ENCODE data around the gene NPHP4.

The NPHP4 gene

GRCh38 chr1:5982868-5983267 is 9.4 kb downstream of the NPHP4 start:
- Histone ChIP-seq H3K9me3 (no peaks in the 10 kb centered on the region), H3K4me1 (0 out of 2 replicates have a peak, but pooled peaks cover 3% of the 10 kb centered on the region), H3K36me3 (replicated peaks) (no peaks in the 10 kb centered on the region; the same call in 1 of the 2 replicates), H3K27me3 (ENCODE audit: low read depth) (no peaks in the 10 kb centered on the region), H3K4me3 (no peak overlapping the region)
- DNase-seq (ENCODE audit: low spot score in 2 of 2), result no peak
- in situ Hi-C loops (cut with MboI; ENCODE audit: low sequenced_read_pairs), result no loop called here

GRCh38 chr1:5982276-5982675 is 9.9 kb downstream of the NPHP4 start:
- H3K9me3 ChIP-seq, result no peaks in the 10 kb centered on the region

GRCh38 chr1:5981009-5981380 is 11.2 kb downstream of the NPHP4 start:
- in situ Hi-C loops (cut with MboI; ENCODE audit: low sequenced_read_pairs), result no loop called here
- peaks cover 4% of the 10 kb centered on the region; the same call in 1 of the 2 replicates for H3K36me3 ChIP-seq (replicated peaks)

More at GRCh38 chr1:5982276-5982675, 9.9 kb downstream of the NPHP4 start:
- peaks cover 2% of the 10 kb centered on the region; the same call in 1 of the 2 replicates for H3K36me3 ChIP-seq (replicated peaks)
- no peak overlapping the region for H3K4me3 ChIP-seq
- in situ Hi-C loops (cut with MboI; ENCODE audit: low sequenced_read_pairs), result no loop called here
- no peaks in the 10 kb centered on the region for H3K27me3 ChIP-seq (ENCODE audit: low read depth)
- no peak for DNase-seq (ENCODE audit: low spot score in 2 of 2)
- 0 out of 2 replicates have a peak, but pooled peaks cover 3% of the 10 kb centered on the region for H3K4me1 ChIP-seq

GRCh38 chr1:5980314-5981008 is 11.8 kb downstream of the NPHP4 start:
- in situ Hi-C loops (cut with MboI; ENCODE audit: low sequenced_read_pairs), result no loop called here
- H3K4me3 ChIP-seq, result no peak overlapping the region
- DNase-seq (ENCODE audit: low spot score in 2 of 2), result peak; percentile 37 to 81

More at GRCh38 chr1:5981009-5981380, 11.2 kb downstream of the NPHP4 start:
- Histone ChIP-seq H3K4me1 (0 out of 2 replicates have a peak, but pooled peaks cover 3% of the 10 kb centered on the region), H3K27me3 (ENCODE audit: low read depth) (no peaks in the 10 kb centered on the region), H3K4me3 (no peak overlapping the region), H3K9me3 (no peaks in the 10 kb centered on the region)
- DNase-seq (ENCODE audit: low spot score in 2 of 2), result no peak

GRCh38 chr1:5979536-5980313 is 12.5 kb downstream of the NPHP4 start:
- in situ Hi-C loops (cut with MboI; ENCODE audit: low sequenced_read_pairs), result no loop called here
- Histone ChIP-seq H3K4me1 (0 out of 2 replicates have a peak, but pooled peaks cover 3% of the 10 kb centered on the region), H3K9me3 (no peaks in the 10 kb centered on the region), H3K27me3 (ENCODE audit: low read depth) (no peaks in the 10 kb centered on the region), H3K36me3 (replicated peaks) (peaks cover 4% of the 10 kb centered on the region; the same call in 1 of the 2 replicates), H3K4me3 (no peak overlapping the region)
- DNase-seq (ENCODE audit: low spot score in 2 of 2), result no peak

More at GRCh38 chr1:5980314-5981008, 11.8 kb downstream of the NPHP4 start:
- H3K4me1 ChIP-seq, result 0 out of 2 replicates have a peak, but pooled peaks cover 3% of the 10 kb centered on the region
- H3K9me3 ChIP-seq, result no peaks in the 10 kb centered on the region
- H3K27me3 ChIP-seq (ENCODE audit: low read depth), result no peaks in the 10 kb centered on the region
- H3K36me3 ChIP-seq (replicated peaks), result peaks cover 4% of the 10 kb centered on the region; the same call in 1 of the 2 replicates

- H3K36me3 ChIP-seq (replicated peaks), result peaks cover 4% of the 10 kb centered on the region; the same call in 1 of the 2 replicates
- no peaks in the 10 kb centered on the region for H3K9me3 ChIP-seq
- DNase-seq (ENCODE audit: low spot score in 2 of 2), result no peak
- H3K4me3 ChIP-seq, result no peak overlapping the region
- in situ Hi-C loops (cut with MboI; ENCODE audit: low sequenced_read_pairs), result no loop called here
- no peaks in the 10 kb centered on the region for H3K27me3 ChIP-seq (ENCODE audit: low read depth)
- H3K4me1 ChIP-seq, result 0 out of 2 replicates have a peak, but pooled peaks cover 3% of the 10 kb centered on the region
Observed at GRCh38 chr1:5978452-5978851, 13.8 kb downstream of the NPHP4 start.

- no peaks in the 10 kb centered on the region for H3K9me3 ChIP-seq
- DNase-seq (ENCODE audit: low spot score in 2 of 2), result no peak
- in situ Hi-C loops (cut with MboI; ENCODE audit: low sequenced_read_pairs), result no loop called here
- H3K36me3 ChIP-seq (replicated peaks), result peaks cover 7% of the 10 kb centered on the region; the same call in 1 of the 2 replicates
- H3K4me1 ChIP-seq, result 0 out of 2 replicates have a peak, but pooled peaks cover 3% of the 10 kb centered on the region
- H3K4me3 ChIP-seq, result no peak overlapping the region
- H3K27me3 ChIP-seq (ENCODE audit: low read depth), result no peaks in the 10 kb centered on the region
Observed at GRCh38 chr1:5977494-5978444, 14.5 kb downstream of the NPHP4 start.

DNA sequence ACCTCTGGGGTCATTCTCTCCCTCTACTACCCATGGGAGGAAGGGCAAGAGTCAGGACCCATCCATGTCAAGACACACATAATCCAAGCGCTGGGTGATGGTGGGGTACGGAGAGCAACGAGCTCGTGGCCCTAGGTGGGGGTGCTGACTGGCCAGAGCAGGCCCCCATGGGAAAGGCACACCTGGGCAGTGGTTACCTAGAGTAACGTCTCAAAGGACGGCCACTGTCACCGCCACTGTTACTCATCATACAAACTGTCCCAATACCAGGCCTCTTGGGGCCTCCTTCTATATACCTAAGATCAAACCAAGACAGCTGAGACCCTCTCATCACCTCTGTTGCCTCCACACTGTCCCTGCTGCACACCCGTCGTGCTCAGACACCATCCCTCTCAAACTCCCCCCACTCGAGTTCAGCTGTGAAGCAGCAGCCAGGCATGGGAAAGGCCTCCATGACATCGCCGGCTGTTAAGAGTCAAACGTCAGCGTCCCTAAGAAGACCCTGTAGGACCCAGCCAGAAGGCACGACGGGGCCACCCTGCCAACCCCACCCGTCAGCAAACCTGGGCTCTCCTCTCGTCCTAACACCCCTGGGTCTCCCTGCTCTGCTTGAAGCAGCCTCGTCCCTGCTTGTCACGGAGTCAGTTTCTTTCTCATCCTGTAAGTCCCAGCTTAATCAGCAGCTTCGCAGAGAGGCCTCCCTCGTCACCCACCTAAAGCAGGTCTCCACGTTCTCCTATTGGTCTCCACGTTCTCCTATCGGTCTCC is 15.3 kb downstream of the NPHP4 start:
- Histone ChIP-seq H3K9me3 (no peaks in the 10 kb centered on the region), H3K27me3 (ENCODE audit: low read depth) (no peaks in the 10 kb centered on the region), H3K4me1 (0 out of 2 replicates have a peak, but pooled peaks cover 3% of the 10 kb centered on the region), H3K36me3 (replicated peaks) (peaks cover 7% of the 10 kb centered on the region; the same call in 1 of the 2 replicates), H3K4me3 (no peak overlapping the region)
- in situ Hi-C loops (cut with MboI; ENCODE audit: low sequenced_read_pairs), result no loop called here
- no peak for DNase-seq (ENCODE audit: low spot score in 2 of 2)

DNA sequence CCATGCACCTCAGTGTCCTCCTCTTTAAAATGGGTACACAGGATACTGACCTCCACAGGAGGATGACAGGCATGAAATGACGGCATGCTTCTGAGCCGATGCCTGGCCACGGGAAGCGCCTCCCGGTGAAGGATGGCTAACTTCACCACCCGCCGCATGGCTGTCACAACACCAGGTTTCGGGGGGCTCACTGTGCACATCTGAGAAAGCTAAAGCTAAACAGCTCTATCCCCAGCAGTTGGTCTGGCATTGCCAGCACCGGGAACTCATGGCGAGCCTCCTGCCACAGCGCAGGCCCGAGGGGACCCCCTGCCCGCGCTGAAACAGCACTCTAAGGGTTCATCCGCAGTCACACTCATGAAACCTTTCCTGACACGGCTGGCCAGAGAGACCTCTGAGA is 16.0 kb downstream of the NPHP4 start:
- H3K9me3 ChIP-seq, result no peaks in the 10 kb centered on the region
- H3K27me3 ChIP-seq (ENCODE audit: low read depth), result no peaks in the 10 kb centered on the region
- in situ Hi-C loops (cut with MboI; ENCODE audit: low sequenced_read_pairs), result no loop called here
- 0 out of 2 replicates have a peak, but pooled peaks cover 3% of the 10 kb centered on the region for H3K4me1 ChIP-seq
- no peak overlapping the region for H3K4me3 ChIP-seq
- peaks cover 7% of the 10 kb centered on the region; the same call in 1 of the 2 replicates for H3K36me3 ChIP-seq (replicated peaks)
- DNase-seq (ENCODE audit: low spot score in 2 of 2), result no peak

GRCh38 chr1:5975133-5975880 is 16.9 kb downstream of the NPHP4 start:
- H3K9me3 ChIP-seq, result no peaks in the 10 kb centered on the region
- no peaks in the 10 kb centered on the region for H3K27me3 ChIP-seq (ENCODE audit: low read depth)
- H3K4me1 ChIP-seq, result no peaks in the 10 kb centered on the region
- in situ Hi-C loops (cut with MboI; ENCODE audit: low sequenced_read_pairs), result no loop called here
- H3K4me3 ChIP-seq, result no peak overlapping the region
- peaks cover 7% of the 10 kb centered on the region; the same call in 1 of the 2 replicates for H3K36me3 ChIP-seq (replicated peaks)
- DNase-seq (ENCODE audit: low spot score in 2 of 2), result peak in 1 of 2 experiments; percentile 38

DNA sequence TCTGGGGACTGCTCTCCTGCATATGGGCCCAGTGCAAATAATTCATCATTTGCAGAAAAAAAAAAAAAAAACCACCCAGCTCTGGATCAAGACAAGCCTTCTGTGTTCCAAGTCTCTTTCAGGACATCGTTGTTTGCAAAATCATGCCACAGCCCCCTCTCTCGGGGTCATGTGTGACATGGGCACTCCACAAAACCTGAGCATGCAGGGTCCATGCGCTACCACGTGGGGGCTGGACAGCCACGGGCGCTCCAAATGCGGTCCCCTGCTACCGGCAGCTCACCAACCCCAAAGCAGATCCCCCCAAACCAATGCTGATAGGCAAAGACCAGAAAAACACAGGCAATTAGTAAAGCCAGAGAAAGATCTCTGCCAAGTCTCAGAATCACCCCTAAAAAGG is 17.6 kb downstream of the NPHP4 start:
- peaks cover 7% of the 10 kb centered on the region; the same call in 1 of the 2 replicates for H3K36me3 ChIP-seq (replicated peaks)
- no peaks in the 10 kb centered on the region for H3K27me3 ChIP-seq (ENCODE audit: low read depth)
- no peaks in the 10 kb centered on the region for H3K9me3 ChIP-seq
- in situ Hi-C loops (cut with MboI; ENCODE audit: low sequenced_read_pairs), result no loop called here
- no peak for DNase-seq (ENCODE audit: low spot score in 2 of 2)
- no peaks in the 10 kb centered on the region for H3K4me1 ChIP-seq
- H3K4me3 ChIP-seq, result no peak overlapping the region

GRCh38 chr1:5973771-5974170 is 18.5 kb downstream of the NPHP4 start:
- Histone ChIP-seq H3K4me3 (no peak overlapping the region), H3K36me3 (replicated peaks) (peaks cover 7% of the 10 kb centered on the region; the same call in 1 of the 2 replicates), H3K4me1 (no peaks in the 10 kb centered on the region), H3K27me3 (ENCODE audit: low read depth) (no peaks in the 10 kb centered on the region), H3K9me3 (no peaks in the 10 kb centered on the region)
- in situ Hi-C loops (cut with MboI; ENCODE audit: low sequenced_read_pairs), result no loop called here
- no peak for DNase-seq (ENCODE audit: low spot score in 2 of 2)

Data from HAP-1 (cell line).